GM12891 (cell line): ENCODE results near the gene ATP13A4.

Experiments
- POLR2A ChIP-seq: IDR thresholded peaks from 2 replicates; pipeline ENCODE4 v1.6.1; 2011; ENCODE audit warnings: low read depth, low read length, control low read depth
- POLR2AphosphoS5 ChIP-seq: IDR thresholded peaks from 2 replicates; pipeline ENCODE4 v1.6.1; 2011; ENCODE audit warnings: low read depth, low read length, control low read depth

DNA sequence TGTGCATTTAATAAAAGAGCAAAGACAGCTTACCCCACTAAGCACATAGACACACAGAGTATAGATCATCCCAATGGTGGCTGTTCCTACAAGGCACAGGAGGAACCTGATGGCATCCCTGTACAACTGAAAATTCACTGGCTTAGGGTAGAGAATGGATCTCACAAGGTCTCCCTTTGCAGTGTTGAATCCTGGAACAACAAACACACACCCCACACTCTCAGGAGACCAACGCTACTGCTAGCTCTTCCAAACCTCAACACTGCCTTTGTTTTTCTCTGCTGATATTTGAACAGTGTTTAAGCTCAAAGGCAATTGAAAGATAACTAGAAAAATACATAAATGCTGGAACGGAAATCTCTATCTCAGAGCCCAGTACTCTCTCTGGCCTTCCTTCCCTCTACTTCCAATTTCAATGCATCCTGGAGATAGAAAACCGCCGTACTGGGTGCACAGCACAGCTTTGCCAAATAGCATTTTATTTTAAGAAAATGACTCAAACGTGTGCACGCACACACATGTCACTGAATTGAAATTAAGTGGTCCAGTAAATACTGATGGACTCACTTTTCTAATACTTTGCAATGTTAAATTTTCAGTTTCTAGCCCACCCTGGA lies 88.6 kb downstream of the ATP13A4 start:
- TF ChIP-seq POLR2AphosphoS5 (no peak), POLR2A (no peak)
